ENCODE data around the gene PRM1. TPM values are rescaled to one million over a fixed set of nuclear protein-coding genes. Genes with fewer than 3 reads are reported as not detected.

The PRM1 gene
- total and polyA plus RNA-seq, 2 of the 4 experiments (the other 2 are of a cell fraction), result not detected

- no peak overlapping the region for H3K9ac ChIP-seq (ENCODE audit: low read depth, low read length)
- no peak overlapping the region for H2AFZ ChIP-seq (replicated peaks; ENCODE audit: low read length, poor library complexity)
- no peak overlapping the region for H2BK5ac ChIP-seq (ENCODE audit: low read depth, low read length, poor library complexity, severe bottlenecking)
- H4K8ac ChIP-seq (ENCODE audit: low read depth in 2 of 2, low read length in 2 of 2), result no peak overlapping the region
- no peak overlapping the region for H2AK9ac ChIP-seq (replicated peaks; ENCODE audit: low read depth, low read length, poor library complexity)
- ATAC-seq (ENCODE audit: low read depth) (no peak), DNase-seq (no peak)
- in situ Hi-C loops (cut with MboI; ENCODE audit: low sequenced_read_pairs) (no loop called here), dilution Hi-C loops (cut with HindIII; ENCODE audit: low sequenced_read_pairs, unreplicated experiment) (no loop called here), intact Hi-C loops (cut with micrococcal nuclease) (no loop called here)
- H4K91ac ChIP-seq (ENCODE audit: insufficient read depth, low read depth, low read length), result no peak overlapping the region
- peaks cover 4% of the 10 kb centered on the region; the same call in 1 of the 2 replicates for H3K27me3 ChIP-seq (ENCODE audit: control insufficient read depth, insufficient read depth, low read length)
- ChIA-PET POLR2A (ENCODE audit: unreplicated experiment) (no interaction called here), CTCF (no interaction called here)
- no peak overlapping the region for H3K23ac ChIP-seq (ENCODE audit: low read depth, low read length)
- no peaks in the 10 kb centered on the region for H3K79me1 ChIP-seq (ENCODE audit: low read depth in 1 of 2, low read length in 2 of 2)
- WGBS, 2 experiments (ENCODE audit: extremely low coverage in 2 of 2, insufficient read length in 1 of 2), result 100% methylated on average over 2 of the region's 15 CpGs; no CpG with 5 or more reads in 1 of the 2 experiments
- no peak overlapping the region for H3K4me2 ChIP-seq (ENCODE audit: low read depth, low read length)
- no peaks in the 10 kb centered on the region for H3K36me3 ChIP-seq (ENCODE audit: control insufficient read depth, insufficient read depth, low read length)
- TF ChIP-seq RAD21 (IDR thresholded peaks at IDR 0.05; ENCODE audit: low read length), result no peak
- TF ChIP-seq MAZ (IDR thresholded peaks at IDR 0.05; ENCODE audit: borderline replicate concordance, low read depth, low read length), result no peak
- TF ChIP-seq, protein P1, sequence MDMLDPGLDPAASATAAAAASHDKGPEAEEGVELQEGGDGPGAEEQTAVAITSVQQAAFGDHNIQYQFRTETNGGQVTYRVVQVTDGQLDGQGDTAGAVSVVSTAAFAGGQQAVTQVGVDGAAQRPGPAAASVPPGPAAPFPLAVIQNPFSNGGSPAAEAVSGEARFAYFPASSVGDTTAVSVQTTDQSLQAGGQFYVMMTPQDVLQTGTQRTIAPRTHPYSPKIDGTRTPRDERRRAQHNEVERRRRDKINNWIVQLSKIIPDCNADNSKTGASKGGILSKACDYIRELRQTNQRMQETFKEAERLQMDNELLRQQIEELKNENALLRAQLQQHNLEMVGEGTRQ (IDR thresholded peaks at IDR 0.05; ENCODE audit: low read depth, low read length), result no peak
- no peak for TF ChIP-seq MXI1 (IDR thresholded peaks at IDR 0.05; ENCODE audit: borderline replicate concordance, low read depth, low read length)
- no peak for TF ChIP-seq CEBPB (IDR thresholded peaks at IDR 0.05; ENCODE audit: low read depth, low read length)
- TF ChIP-seq POLR2A (IDR thresholded peaks at IDR 0.05; ENCODE audit: low read depth, low read length), result no peak
- H3K4ac ChIP-seq (ENCODE audit: low read depth, low read length), result no peak overlapping the region
- no peak overlapping the region for H2AK5ac ChIP-seq (ENCODE audit: low read depth, low read length)
- no peak overlapping the region for H3K4me3 ChIP-seq (ENCODE audit: insufficient read depth, low read depth, low read length)
- H3K27ac ChIP-seq (ENCODE audit: insufficient read depth, low read length), result no peak overlapping the region
- no peaks in the 10 kb centered on the region for H4K20me1 ChIP-seq (ENCODE audit: insufficient read depth, low read length)
- H3K4me1 ChIP-seq (ENCODE audit: control insufficient read depth, insufficient read depth, low read length), result 0 out of 2 replicates have a peak, but pooled peaks cover 2% of the 10 kb centered on the region
- H3K56ac ChIP-seq (ENCODE audit: extremely low read depth, insufficient read depth, low read length), result no peak overlapping the region
- H3K18ac ChIP-seq (ENCODE audit: low read depth, low read length), result no peak overlapping the region
- no peak overlapping the region for H2BK15ac ChIP-seq (ENCODE audit: low read depth, low read length)
- no TSS peak for BruUV-seq (replicated peaks)
- no peaks in the 10 kb centered on the region for H3K9me3 ChIP-seq (ENCODE audit: control insufficient read depth, insufficient read depth, low read length)
- H2BK120ac ChIP-seq (ENCODE audit: low read depth, low read length), result no peak overlapping the region
- no peak overlapping the region for H3K14ac ChIP-seq (replicated peaks; ENCODE audit: low read depth, low read length)
- H4K5ac ChIP-seq (ENCODE audit: low read depth, low read length), result no peak overlapping the region
- H2BK20ac ChIP-seq (ENCODE audit: low read depth, low read length), result no peak overlapping the region
- H3K9me1 ChIP-seq (ENCODE audit: insufficient read depth, low read length), result no peaks in the 10 kb centered on the region; the same call in 1 of the 2 replicates
These were observed 42.6 kb downstream of the PRM1 start for GRCh38 chr16:11238272-11239202.
